SK-N-SH (cell line): Measurements from ENCODE around the gene RAB4B.

ENCODE experiments used
- EP300 ChIP-seq, 2 experiments: IDR thresholded peaks; 2 replicates each; pipeline versions ENCODE4 v1.4.0 to v1.6.1; 2012; ENCODE audit warnings: borderline replicate concordance in 1 of 2, low read depth in 1 of 2, low read length in 1 of 2
- EZH2phosphoT487 ChIP-seq: fragments of 200-600 bp; sonication (generic); IDR thresholded peaks from 2 replicates; pipeline ENCODE4 v1.6.1; 2017; ENCODE audit warnings: low read depth, mixed run types, mild to moderate bottlenecking, antibody characterized with exemption, moderate library complexity, borderline replicate concordance
- NRF1 ChIP-seq: IDR thresholded peaks from 2 replicates; pipeline ENCODE4 v1.6.1; 2012; ENCODE audit warnings: low read depth, mild to moderate bottlenecking, low read length
- RAD21 ChIP-seq: IDR thresholded peaks from 2 replicates; pipeline ENCODE4 v1.6.1; 2012; ENCODE audit warnings: mild to moderate bottlenecking, low read length
- RCOR1 ChIP-seq: fragments of 150-350 bp; IDR thresholded peaks from 2 replicates; pipeline ENCODE4 v1.6.1; 2017; ENCODE audit warnings: antibody characterized with exemption, low read length
- TCF12 ChIP-seq: IDR thresholded peaks from 2 replicates; pipeline ENCODE4 v1.4.0; 2012
- TF ChIP-seq, protein P1 (sequence below): fragments of 200-600 bp; sonication (generic); IDR thresholded peaks from 2 replicates; pipeline ENCODE4 v1.6.1; 2017; ENCODE audit warnings: antibody characterized with exemption, mild to moderate bottlenecking, moderate library complexity
- TF ChIP-seq, protein P2 (sequence below): IDR thresholded peaks from 2 replicates; pipeline ENCODE4 v1.4.0; 2012; ENCODE audit warnings: low read depth
- TF ChIP-seq, protein P3 (sequence below): IDR thresholded peaks from 2 replicates; pipeline ENCODE4 v1.4.0; 2012; ENCODE audit warnings: low read depth, borderline replicate concordance
- TF ChIP-seq, protein P4 (sequence below): IDR thresholded peaks from 2 replicates; pipeline ENCODE4 v1.6.1; 2012; ENCODE audit warnings: mild to moderate bottlenecking, low read depth, low read length, moderate library complexity

DNA sequence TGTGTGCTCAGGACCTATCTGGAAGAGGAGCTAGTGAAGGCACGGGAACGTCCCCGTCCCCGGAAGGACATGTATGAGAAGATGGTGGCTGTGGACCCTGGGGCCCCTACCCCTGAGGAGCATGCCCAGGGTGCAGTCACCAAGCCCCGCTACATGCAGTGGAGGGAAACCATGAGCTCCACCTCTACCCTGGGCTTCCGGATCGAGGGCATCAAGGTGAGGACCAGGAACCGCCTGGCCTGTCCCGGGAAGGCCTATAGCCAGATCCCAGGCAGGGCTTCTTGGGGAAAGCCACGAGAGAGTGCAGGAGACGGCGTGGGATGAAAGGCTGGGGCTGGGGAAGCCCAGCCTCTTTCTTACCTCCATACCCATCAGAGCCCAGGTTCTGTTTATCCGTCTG, 44.9 kb upstream of the RAB4B start:
- TF ChIP-seq, protein P1, sequence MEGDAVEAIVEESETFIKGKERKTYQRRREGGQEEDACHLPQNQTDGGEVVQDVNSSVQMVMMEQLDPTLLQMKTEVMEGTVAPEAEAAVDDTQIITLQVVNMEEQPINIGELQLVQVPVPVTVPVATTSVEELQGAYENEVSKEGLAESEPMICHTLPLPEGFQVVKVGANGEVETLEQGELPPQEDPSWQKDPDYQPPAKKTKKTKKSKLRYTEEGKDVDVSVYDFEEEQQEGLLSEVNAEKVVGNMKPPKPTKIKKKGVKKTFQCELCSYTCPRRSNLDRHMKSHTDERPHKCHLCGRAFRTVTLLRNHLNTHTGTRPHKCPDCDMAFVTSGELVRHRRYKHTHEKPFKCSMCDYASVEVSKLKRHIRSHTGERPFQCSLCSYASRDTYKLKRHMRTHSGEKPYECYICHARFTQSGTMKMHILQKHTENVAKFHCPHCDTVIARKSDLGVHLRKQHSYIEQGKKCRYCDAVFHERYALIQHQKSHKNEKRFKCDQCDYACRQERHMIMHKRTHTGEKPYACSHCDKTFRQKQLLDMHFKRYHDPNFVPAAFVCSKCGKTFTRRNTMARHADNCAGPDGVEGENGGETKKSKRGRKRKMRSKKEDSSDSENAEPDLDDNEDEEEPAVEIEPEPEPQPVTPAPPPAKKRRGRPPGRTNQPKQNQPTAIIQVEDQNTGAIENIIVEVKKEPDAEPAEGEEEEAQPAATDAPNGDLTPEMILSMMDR = no peak
- TF ChIP-seq, protein P2, sequence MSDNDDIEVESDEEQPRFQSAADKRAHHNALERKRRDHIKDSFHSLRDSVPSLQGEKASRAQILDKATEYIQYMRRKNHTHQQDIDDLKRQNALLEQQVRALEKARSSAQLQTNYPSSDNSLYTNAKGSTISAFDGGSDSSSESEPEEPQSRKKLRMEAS = no peak
- TF ChIP-seq, protein P3, sequence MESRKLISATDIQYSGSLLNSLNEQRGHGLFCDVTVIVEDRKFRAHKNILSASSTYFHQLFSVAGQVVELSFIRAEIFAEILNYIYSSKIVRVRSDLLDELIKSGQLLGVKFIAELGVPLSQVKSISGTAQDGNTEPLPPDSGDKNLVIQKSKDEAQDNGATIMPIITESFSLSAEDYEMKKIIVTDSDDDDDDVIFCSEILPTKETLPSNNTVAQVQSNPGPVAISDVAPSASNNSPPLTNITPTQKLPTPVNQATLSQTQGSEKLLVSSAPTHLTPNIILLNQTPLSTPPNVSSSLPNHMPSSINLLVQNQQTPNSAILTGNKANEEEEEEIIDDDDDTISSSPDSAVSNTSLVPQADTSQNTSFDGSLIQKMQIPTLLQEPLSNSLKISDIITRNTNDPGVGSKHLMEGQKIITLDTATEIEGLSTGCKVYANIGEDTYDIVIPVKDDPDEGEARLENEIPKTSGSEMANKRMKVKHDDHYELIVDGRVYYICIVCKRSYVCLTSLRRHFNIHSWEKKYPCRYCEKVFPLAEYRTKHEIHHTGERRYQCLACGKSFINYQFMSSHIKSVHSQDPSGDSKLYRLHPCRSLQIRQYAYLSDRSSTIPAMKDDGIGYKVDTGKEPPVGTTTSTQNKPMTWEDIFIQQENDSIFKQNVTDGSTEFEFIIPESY = no peak
- TF ChIP-seq RAD21 = no peak
- no peak for TF ChIP-seq TCF12
- TF ChIP-seq EP300 (IDR thresholded peaks at IDR 0.05; ENCODE audit: borderline replicate concordance in 1 of 2, low read depth in 1 of 2, low read length in 1 of 2) = no peak
- TF ChIP-seq RCOR1 = no peak
- TF ChIP-seq, protein P4, sequence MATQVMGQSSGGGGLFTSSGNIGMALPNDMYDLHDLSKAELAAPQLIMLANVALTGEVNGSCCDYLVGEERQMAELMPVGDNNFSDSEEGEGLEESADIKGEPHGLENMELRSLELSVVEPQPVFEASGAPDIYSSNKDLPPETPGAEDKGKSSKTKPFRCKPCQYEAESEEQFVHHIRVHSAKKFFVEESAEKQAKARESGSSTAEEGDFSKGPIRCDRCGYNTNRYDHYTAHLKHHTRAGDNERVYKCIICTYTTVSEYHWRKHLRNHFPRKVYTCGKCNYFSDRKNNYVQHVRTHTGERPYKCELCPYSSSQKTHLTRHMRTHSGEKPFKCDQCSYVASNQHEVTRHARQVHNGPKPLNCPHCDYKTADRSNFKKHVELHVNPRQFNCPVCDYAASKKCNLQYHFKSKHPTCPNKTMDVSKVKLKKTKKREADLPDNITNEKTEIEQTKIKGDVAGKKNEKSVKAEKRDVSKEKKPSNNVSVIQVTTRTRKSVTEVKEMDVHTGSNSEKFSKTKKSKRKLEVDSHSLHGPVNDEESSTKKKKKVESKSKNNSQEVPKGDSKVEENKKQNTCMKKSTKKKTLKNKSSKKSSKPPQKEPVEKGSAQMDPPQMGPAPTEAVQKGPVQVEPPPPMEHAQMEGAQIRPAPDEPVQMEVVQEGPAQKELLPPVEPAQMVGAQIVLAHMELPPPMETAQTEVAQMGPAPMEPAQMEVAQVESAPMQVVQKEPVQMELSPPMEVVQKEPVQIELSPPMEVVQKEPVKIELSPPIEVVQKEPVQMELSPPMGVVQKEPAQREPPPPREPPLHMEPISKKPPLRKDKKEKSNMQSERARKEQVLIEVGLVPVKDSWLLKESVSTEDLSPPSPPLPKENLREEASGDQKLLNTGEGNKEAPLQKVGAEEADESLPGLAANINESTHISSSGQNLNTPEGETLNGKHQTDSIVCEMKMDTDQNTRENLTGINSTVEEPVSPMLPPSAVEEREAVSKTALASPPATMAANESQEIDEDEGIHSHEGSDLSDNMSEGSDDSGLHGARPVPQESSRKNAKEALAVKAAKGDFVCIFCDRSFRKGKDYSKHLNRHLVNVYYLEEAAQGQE = no peak
- no peak for TF ChIP-seq NRF1
- no peak for TF ChIP-seq EZH2phosphoT487
